GM19099 (cell line): Measurements from ENCODE around the gene DDX50.

Experiments used
- POLR2A ChIP-seq: IDR thresholded peaks from 3 replicates; pipeline ENCODE4 v1.6.1; 2011; ENCODE audit warnings: low read depth; ENCODE audit not compliant: insufficient read length; ENCODE audit errors: extremely low read depth

The DDX50 gene

GRCh38 chr10:68901105-68901927 is at the start of gene DDX50:
DDX50 (plus strand) TSS chr10:68901315; CDS start chr10:68901385, 70 bp downstream.
- TF ChIP-seq POLR2A: peak; percentile 87

GRCh38 chr10:68856352-68856751 is 44.8 kb upstream of the DDX50 start:
- TF ChIP-seq POLR2A: no peak

GRCh38 chr10:68857005-68857404 is 44.1 kb upstream of the DDX50 start:
- TF ChIP-seq POLR2A: no peak

- TF ChIP-seq POLR2A: no peak
Observed at GRCh38 chr10:68861253-68861652, 39.9 kb upstream of the DDX50 start.

- no peak for TF ChIP-seq POLR2A
Observed at GRCh38 chr10:68864611-68865010, 36.5 kb upstream of the DDX50 start.

GRCh38 chr10:68869623-68870022 is 31.5 kb upstream of the DDX50 start:
- no peak for TF ChIP-seq POLR2A

GRCh38 chr10:68870061-68870460 is 31.1 kb upstream of the DDX50 start:
- TF ChIP-seq POLR2A: no peak

- no peak for TF ChIP-seq POLR2A
Observed at GRCh38 chr10:68870545-68871104, 30.5 kb upstream of the DDX50 start.

GRCh38 chr10:68871105-68871711 is 29.9 kb upstream of the DDX50 start:
- no peak for TF ChIP-seq POLR2A

- TF ChIP-seq POLR2A: no peak
Observed at GRCh38 chr10:68871731-68872342, 29.3 kb upstream of the DDX50 start.

- no peak for TF ChIP-seq POLR2A
Observed at GRCh38 chr10:68876246-68877138, 24.6 kb upstream of the DDX50 start.

- no peak for TF ChIP-seq POLR2A
Observed at GRCh38 chr10:68877482-68878110, 23.5 kb upstream of the DDX50 start.

GRCh38 chr10:68878496-68878895 is 22.6 kb upstream of the DDX50 start:
- TF ChIP-seq POLR2A: no peak

- TF ChIP-seq POLR2A: no peak
Observed at GRCh38 chr10:68879628-68880027, 21.5 kb upstream of the DDX50 start.
